B cell (primary cell): Measurements from ENCODE around the gene DSN1. TPM values are rescaled to one million over a fixed set of nuclear protein-coding genes. Genes with fewer than 3 reads are reported as not detected.
A peak's percentile ranks its signal among the peaks of the same experiment; 100 is the strongest.

ENCODE experiments used
- ATAC-seq: fragments of 200-7000 bp; cut with Tn5 transposase; one replicate; pipeline ENCODE4 v1.10.0; 2021; ENCODE audit warnings: low read depth, mild to moderate bottlenecking, moderate number of reproducible peaks, moderate library complexity
- CTCF ChIA-PET: fragments of 350-600 bp; sonication (Branson Sonifier 250); formaldehyde crosslinking; loops from one replicate; lab custom pipeline; 2021; ENCODE audit warnings: antibody characterized with exemption, inconsistent platforms; lab: Charles Lee
- POLR2A ChIA-PET: fragments of 350-600 bp; sonication (Branson Sonifier 250); formaldehyde crosslinking; loops from one replicate; lab custom pipeline; 2021; ENCODE audit warnings: antibody characterized with exemption; lab: Charles Lee
- DNase-seq: peaks from one replicate; pipeline ENCODE4 v3.0.0; 2013
- H2AFZ ChIP-seq: 2 replicates; pipeline ENCODE4 v1.6.1; 2012; ENCODE audit warnings: mild to moderate bottlenecking, low read depth, low read length; ENCODE audit not compliant: insufficient read depth, poor library complexity, severe bottlenecking
- H3K27ac ChIP-seq, 2 donors: 1 replicate in 1 of 2; 2 replicates in 1 of 2; pipeline ENCODE4 v1.5.1; 2012 to 2013; ENCODE audit warnings: low read length in 2 of 2, mild to moderate bottlenecking in 2 of 2, moderate library complexity in 1 of 2
- H3K27me3 ChIP-seq, 4 experiments: fragments of 200-600 bp in 1 of 4; sonication (generic) in 1 of 4; replicated peaks in 1 of 4; 1 replicate in 2 of 4; 2 replicates in 2 of 4; pipeline versions ENCODE4 v1.6.1 to v1.7.0; 2013 to 2016; ENCODE audit warnings: low read length in 3 of 4, mild to moderate bottlenecking in 2 of 4, mixed read lengths in 1 of 4, moderate library complexity in 1 of 4; ENCODE audit not compliant: insufficient read depth in 4 of 4, control insufficient read depth in 3 of 4; ENCODE audit errors: control extremely low read depth in 1 of 4
- H3K36me3 ChIP-seq, 2 experiments: replicated peaks in 1 of 2; 1 replicate in 1 of 2; 2 replicates in 1 of 2; pipeline versions ENCODE4 v1.6.1 to v1.7.1; 2013; ENCODE audit warnings: low read length in 1 of 2; ENCODE audit not compliant: insufficient read depth in 2 of 2, control insufficient read depth in 1 of 2; ENCODE audit errors: control extremely low read depth in 1 of 2, extremely low read depth in 1 of 2
- H3K4me1 ChIP-seq, 2 donors: fragments of 200-600 bp in 1 of 2; sonication (generic) in 1 of 2; 1 replicate in 1 of 2; 2 replicates in 1 of 2; pipeline versions ENCODE4 v1.5.1 to v1.6.1; 2013 to 2017; ENCODE audit warnings: low read length in 2 of 2; ENCODE audit not compliant: control insufficient read depth in 2 of 2, insufficient read depth in 2 of 2
- H3K4me2 ChIP-seq: replicated peaks from 2 replicates; pipeline ENCODE3; 2012; ENCODE audit warnings: mild to moderate bottlenecking, low read depth, low read length; ENCODE audit not compliant: poor library complexity, severe bottlenecking
- H3K4me3 ChIP-seq, 5 experiments: fragments of 200-600 bp in 1 of 5; sonication (generic) in 1 of 5; 1 replicate in 3 of 5; 2 replicates in 2 of 5; pipeline versions ENCODE4 v1.5.1 to v1.7.0; 2011 to 2016; ENCODE audit warnings: low read length in 4 of 5, mild to moderate bottlenecking in 4 of 5, low read depth in 2 of 5, control low read depth in 1 of 5, moderate library complexity in 1 of 5; ENCODE audit not compliant: insufficient read depth in 1 of 5; ENCODE audit errors: control extremely low read depth in 1 of 5, extremely low read depth in 1 of 5
- H3K79me2 ChIP-seq: fragments of 200-600 bp; sonication (generic); one replicate; pipeline ENCODE4 v1.6.0; 2016; ENCODE audit warnings: low read length; ENCODE audit not compliant: control insufficient read depth, insufficient read depth
- H3K9ac ChIP-seq: fragments of 200-600 bp; sonication (generic); 2 replicates; pipeline ENCODE4 v1.6.1; 2017; ENCODE audit warnings: mild to moderate bottlenecking, low read length, moderate library complexity
- H3K9me3 ChIP-seq, 3 donors: one replicate each; pipeline versions ENCODE4 v1.6.1 to v1.7.1; 2013; ENCODE audit warnings: low read length in 2 of 3; ENCODE audit not compliant: control insufficient read depth in 2 of 3, insufficient read depth in 1 of 3; ENCODE audit errors: control extremely low read depth in 1 of 3
- H4K20me1 ChIP-seq: 2 replicates; pipeline ENCODE4 v1.6.0; 2012; ENCODE audit warnings: mild to moderate bottlenecking, low read length; ENCODE audit not compliant: insufficient read depth, control insufficient read depth, poor library complexity, severe bottlenecking
- H3K27ac Mint-ChIP-seq: one replicate; pipeline ENCODE4 v1.8.0; 2021; ENCODE audit warnings: mixed read lengths
- H3K27me3 Mint-ChIP-seq: one replicate; pipeline ENCODE4 v1.8.0; 2021; ENCODE audit warnings: mixed read lengths
- H3K4me1 Mint-ChIP-seq: one replicate; pipeline ENCODE4 v1.8.0; 2021; ENCODE audit warnings: mixed read lengths
- H3K4me3 Mint-ChIP-seq: one replicate; pipeline ENCODE4 v1.8.0; 2021; ENCODE audit warnings: mixed read lengths
- H3K9me3 Mint-ChIP-seq: one replicate; pipeline ENCODE4 v1.8.0; 2022; ENCODE audit warnings: mixed read lengths; ENCODE audit not compliant: insufficient read depth
- CTCF ChIP-seq: fragments of 200-600 bp; IDR thresholded peaks from one replicate; pipeline ENCODE4 v1.8.0; 2022; ENCODE audit warnings: antibody characterized with exemption, mild to moderate bottlenecking
- EZH2 ChIP-seq: IDR thresholded peaks from 2 replicates; pipeline ENCODE4 v1.6.1; 2012; ENCODE audit warnings: borderline replicate concordance, low read depth, mild to moderate bottlenecking, moderate library complexity, low read length; ENCODE audit not compliant: insufficient read depth, poor library complexity, severe bottlenecking
- WGBS: methylation state at CpG from one replicate; pipeline ENCODE4 v1.1.5; 2013; ENCODE audit warnings: missing lambda C conversion rate; ENCODE audit not compliant: insufficient coverage; 5-methylcytosine and 5-hydroxymethylcytosine counted together
- intact Hi-C: fragments of 100-400 bp; cut with micrococcal nuclease; formaldehyde crosslinking; loops from one replicate; pipeline ENCODE4 v1.10.0; 2022
- polyA plus RNA-seq: library from polyadenylated mRNA; depleted of rRNA; stranded (reverse); fragments of >200 nt; gene quantifications from 2 replicates; pipeline ENCODE4 v1.2.3, GENCODE V29; 2012
- total RNA-seq, 2 donors: library from RNA; stranded (reverse); fragments of 120-200 nt in 1 of 2; gene quantifications; 1 replicate in 1 of 2; 2 replicates in 1 of 2; pipeline versions ENCODE4 v1.2.3 to v1.2.4, GENCODE V29; 2013 to 2022

Gene DSN1
- total and polyA plus RNA-seq, 2 donors (not counting 1 experiment from before 2014, with no cell fraction given), result 13.2 to 17.1 TPM

- Histone ChIP-seq H3K27ac (peak overlapping the region; percentile 76 to 89), H3K79me2 (no peaks in the 10 kb centered on the region), H3K4me2 (peak overlapping the region; percentile 76), H2AFZ (peak overlapping the region; percentile 78), H4K20me1 (no peaks in the 10 kb centered on the region), H3K36me3 (peaks cover 2 to 23% of the 10 kb centered on the region in 2 experiments), H3K9ac (peak overlapping the region; percentile 53), H3K4me1 (peaks cover 29 to 30% of the 10 kb centered on the region in 2 donors), H3K27me3 (no peaks in the 10 kb centered on the region), H3K4me3 (no peak overlapping the region), H3K9me3 (no peaks in the 10 kb centered on the region)
- Mint-ChIP-seq H3K27me3 (no peaks in the 10 kb centered on the region), H3K4me3 (peak overlapping the region; percentile 49), H3K4me1 (peaks cover 32% of the 10 kb centered on the region), H3K27ac (peak overlapping the region; percentile 82), H3K9me3 (no peaks in the 10 kb centered on the region)
- ATAC-seq, result no peak
- intact Hi-C loops, result loop anchor here (2.0 kb wide), 1 partner anchor 16 kb away; the partner anchor contains the start of gene DSN1
- TF ChIP-seq CTCF (no peak), EZH2 (no peak)
- ChIA-PET CTCF (interaction anchor here (1.0 to 1.9 kb wide), 8 partner anchors 13 to 151 kb away, joined by 3 to 13 read pairs (median 5); partner anchors contain the start of genes DSN1 and RAB5IF), POLR2A (no interaction called here)
- DNase-seq, result no peak
These were observed 17.1 kb downstream of the DSN1 start for GRCh38 chr20:36756496-36756895.

GRCh38 chr20:36754656-36755222, 18.8 kb downstream of the DSN1 start:
- POLR2A ChIA-PET, result interaction anchor here (1.1 kb wide), 1 partner anchor 8 kb away, joined by 4 read pairs; no protein-coding TSS in a partner anchor
- WGBS, result 29% methylated on average over 1 of the region's 2 CpGs

More at GRCh38 chr20:36754656-36755222, 18.8 kb downstream of the DSN1 start:
- Histone ChIP-seq H3K9ac (no peak overlapping the region), H3K36me3 (peaks cover 2 to 24% of the 10 kb centered on the region in 2 experiments), H3K79me2 (no peaks in the 10 kb centered on the region), H3K9me3 (no peaks in the 10 kb centered on the region), H3K4me2 (no peak overlapping the region), H2AFZ (no peak overlapping the region), H3K27me3 (no peaks in the 10 kb centered on the region), H3K4me3 (no peak overlapping the region), H3K4me1 (peaks cover 29 to 30% of the 10 kb centered on the region in 2 donors), H4K20me1 (no peaks in the 10 kb centered on the region), H3K27ac (no peak overlapping the region)
- Mint-ChIP-seq H3K27ac (peak overlapping the region; percentile 37), H3K4me3 (no peak overlapping the region), H3K9me3 (no peaks in the 10 kb centered on the region), H3K27me3 (no peaks in the 10 kb centered on the region), H3K4me1 (peaks cover 32% of the 10 kb centered on the region)
- CTCF ChIA-PET, result interaction anchor here (0.6 to 2.9 kb wide), 34 partner anchors 9 to 552 kb away, joined by 3 to 27 read pairs (median 4); partner anchors contain the start of genes NDRG3, RAB5IF and TGIF2
- TF ChIP-seq CTCF (peak; percentile 76), EZH2 (no peak)
- intact Hi-C loops, result no loop called here
- DNase-seq (peak; percentile 66), ATAC-seq (peak; percentile 65)
